ENCODE measurements around the gene CTRB1.
A peak's percentile ranks its signal among the peaks of the same experiment; 100 is the strongest.
"Not testable (repeated sequence)": the region's sequence is repeated elsewhere in the genome, so short reads cannot be mapped to it uniquely, and the experiment has no call there.

Gene CTRB1

DNA sequence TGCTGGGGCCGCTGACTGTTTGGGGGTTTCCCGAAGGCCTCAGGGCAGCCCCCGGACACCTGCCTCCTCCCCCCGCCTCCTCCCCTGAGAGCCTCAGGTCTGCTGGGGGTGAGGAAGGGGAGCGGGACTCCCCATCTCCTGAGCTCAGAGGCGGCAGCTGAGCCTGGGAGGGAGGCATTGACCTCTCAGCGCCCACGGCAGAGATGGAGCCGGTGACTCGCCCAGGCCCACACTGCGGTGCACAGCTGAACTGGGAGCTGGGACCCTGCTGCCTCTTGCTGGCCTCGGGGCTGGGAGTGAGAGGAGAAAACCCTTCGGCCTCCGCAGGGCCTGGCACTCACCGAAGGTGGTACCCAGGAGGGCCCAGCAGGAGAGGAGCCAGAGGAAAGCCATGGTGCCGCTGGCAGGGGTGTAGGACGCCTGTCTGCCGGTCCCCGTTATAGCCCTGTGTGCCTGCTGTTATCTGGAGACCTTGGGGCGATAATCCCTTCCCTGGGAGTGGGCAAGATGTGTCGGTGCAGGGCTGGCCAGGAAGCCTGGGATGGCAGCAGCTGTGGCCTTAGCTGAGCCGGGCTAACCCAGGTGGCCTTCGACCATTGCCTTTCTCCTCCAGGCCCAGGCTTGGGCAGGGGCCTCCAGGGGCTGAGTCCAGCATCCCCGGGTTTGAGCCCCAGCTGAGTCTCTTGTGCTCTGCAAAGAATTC lies 11.9 kb upstream of the CTRB1 start, which contains the start of gene CTRB2:
Gene CTRB2, minus strand, starts transcription at position 413 of the 703 bp plus-strand sequence. Its CDS starts 20 bp downstream, at position 393.
- H3K36me3 Mint-ChIP-seq (ENCODE audit: insufficient read depth): no peaks in the 10 kb centered on the region
- H3K27me3 Mint-ChIP-seq: no peaks in the 10 kb centered on the region
- H3K27ac Mint-ChIP-seq (ENCODE audit: low read depth): no peak within 1 kb of the TSS
- DNase-seq (ENCODE audit: low spot score in 2 of 2): no peak
- H3K4me1 Mint-ChIP-seq: no peaks in the 10 kb centered on the region
- ATAC-seq (replicated peaks; ENCODE audit: extremely low read depth, poor library complexity, severe bottlenecking): no peak
- no peaks in the 10 kb centered on the region for H3K9me3 Mint-ChIP-seq
- no peak within 1 kb of the TSS for H3K4me3 Mint-ChIP-seq

DNA sequence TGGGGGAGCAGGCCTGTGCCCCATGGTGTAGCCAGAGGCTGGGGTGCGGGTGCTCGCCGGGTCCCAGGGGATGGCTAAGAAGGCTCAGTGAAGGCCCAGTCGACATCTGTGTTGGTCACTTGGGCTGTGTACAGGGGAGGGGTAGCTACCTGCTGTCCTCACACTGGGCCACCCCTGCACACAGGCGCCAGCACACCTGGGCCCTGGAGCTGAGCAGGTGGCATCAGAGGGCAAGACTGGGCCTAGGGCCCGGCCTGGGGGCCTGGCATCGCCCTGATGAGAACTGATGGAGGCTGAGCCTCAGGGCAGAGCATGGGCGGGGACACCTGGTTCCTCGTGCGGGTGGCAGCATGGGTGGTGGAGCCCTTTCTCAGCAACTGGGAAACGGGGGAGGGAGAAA lies 11.0 kb upstream of the CTRB1 start:
- DNase-seq (ENCODE audit: low spot score in 2 of 2): no peak
- Mint-ChIP-seq H3K4me1 (no peaks in the 10 kb centered on the region), H3K27me3 (no peaks in the 10 kb centered on the region), H3K9me3 (no peaks in the 10 kb centered on the region), H3K4me3 (no peak overlapping the region), H3K36me3 (ENCODE audit: insufficient read depth) (no peaks in the 10 kb centered on the region), H3K27ac (ENCODE audit: low read depth) (no peak overlapping the region)
- no peak for ATAC-seq (replicated peaks; ENCODE audit: extremely low read depth, poor library complexity, severe bottlenecking)

DNA sequence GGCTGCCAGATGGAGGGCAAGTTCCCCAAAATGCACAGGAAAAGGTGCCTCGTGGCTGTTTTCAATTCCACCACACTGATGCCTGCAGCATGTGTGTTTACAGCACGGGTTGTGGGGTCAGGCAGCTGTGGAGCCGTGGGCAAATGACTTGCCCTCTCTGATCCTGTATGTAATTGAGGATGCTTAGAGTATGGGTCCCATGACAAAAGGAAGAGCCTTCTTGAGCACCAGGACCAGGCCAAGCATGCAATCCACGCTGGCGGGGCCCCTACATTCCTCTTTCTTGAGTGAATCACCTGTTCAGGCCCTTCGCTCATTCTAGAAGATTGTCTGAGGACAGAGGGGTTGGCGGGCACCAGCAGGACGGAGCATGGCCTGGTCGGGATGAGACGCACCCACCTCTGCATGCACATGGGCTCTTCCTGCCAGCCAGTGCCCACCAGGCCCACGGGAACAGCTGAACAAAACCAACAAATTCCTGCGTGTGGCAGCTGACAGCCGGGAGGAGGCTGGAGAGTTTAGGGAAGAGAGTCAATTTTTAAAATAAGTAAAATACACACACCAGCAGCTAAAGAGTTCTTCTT lies 10.5 kb upstream of the CTRB1 start:
- Mint-ChIP-seq H3K27me3 (no peaks in the 10 kb centered on the region), H3K4me3 (no peak overlapping the region), H3K4me1 (no peaks in the 10 kb centered on the region), H3K27ac (ENCODE audit: low read depth) (no peak overlapping the region), H3K9me3 (no peaks in the 10 kb centered on the region), H3K36me3 (ENCODE audit: insufficient read depth) (no peaks in the 10 kb centered on the region)
- DNase-seq (ENCODE audit: low spot score in 2 of 2): no peak
- no peak for ATAC-seq (replicated peaks; ENCODE audit: extremely low read depth, poor library complexity, severe bottlenecking)

DNA sequence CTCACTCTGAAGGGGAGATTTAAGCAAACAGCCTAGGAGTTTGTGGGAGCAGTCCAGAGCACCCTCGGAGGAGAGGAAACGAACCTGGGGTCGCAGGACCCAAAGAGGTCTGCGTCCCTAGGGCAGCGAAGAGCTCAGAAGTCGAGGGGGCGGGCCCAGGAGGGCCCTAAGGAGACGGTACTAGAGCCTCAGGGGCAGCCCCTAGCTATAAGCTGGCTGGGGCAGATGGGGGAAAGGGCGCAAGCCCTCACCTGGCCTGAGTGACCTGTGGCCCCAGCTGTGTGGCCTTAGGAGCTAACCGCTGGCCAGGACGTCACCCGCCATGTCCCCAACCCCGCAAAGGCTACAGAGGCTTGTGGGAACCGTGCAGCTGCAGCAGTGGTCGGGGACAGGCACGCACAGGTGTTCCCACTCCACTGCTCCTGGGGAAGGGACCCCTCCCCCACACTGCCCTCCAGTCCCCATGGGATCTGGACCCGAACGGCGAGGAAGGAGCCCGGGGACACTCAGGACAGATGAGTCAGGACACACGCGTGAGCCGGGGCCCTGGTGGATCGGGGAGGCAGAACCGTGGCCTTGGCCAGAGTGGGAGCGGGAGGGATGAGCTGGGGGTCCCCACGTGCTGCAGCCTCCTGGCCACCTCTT lies 9.8 kb upstream of the CTRB1 start:
- Mint-ChIP-seq H3K4me3 (no peak overlapping the region), H3K27ac (ENCODE audit: low read depth) (no peak overlapping the region), H3K27me3 (no peaks in the 10 kb centered on the region), H3K36me3 (ENCODE audit: insufficient read depth) (no peaks in the 10 kb centered on the region), H3K4me1 (no peaks in the 10 kb centered on the region), H3K9me3 (no peaks in the 10 kb centered on the region)
- DNase-seq (ENCODE audit: low spot score in 2 of 2) (no peak), ATAC-seq (replicated peaks; ENCODE audit: extremely low read depth, poor library complexity, severe bottlenecking) (no peak)

DNA sequence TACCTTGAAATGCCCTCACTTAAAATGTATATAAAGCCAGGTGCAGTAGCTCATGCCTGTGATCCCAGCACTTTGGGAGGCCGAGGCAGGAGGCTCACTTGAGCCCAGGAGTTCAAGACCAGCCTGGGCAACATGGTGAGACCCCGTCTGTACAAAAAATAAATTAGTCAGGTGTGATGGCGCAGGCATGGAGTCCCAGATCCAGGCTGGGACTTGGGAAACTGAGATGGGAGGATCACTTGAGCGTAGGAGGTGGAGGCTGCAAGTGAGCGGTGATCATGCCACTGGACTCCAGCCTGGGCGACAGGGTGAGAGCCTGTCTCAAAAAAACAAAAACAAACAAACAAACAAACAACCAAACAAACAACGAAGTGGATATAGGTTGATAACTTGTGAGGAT lies 9.3 kb upstream of the CTRB1 start:
- not testable (repeated sequence) for H3K4me1 Mint-ChIP-seq; ATAC-seq (replicated peaks; ENCODE audit: extremely low read depth, poor library complexity, severe bottlenecking); H3K36me3 Mint-ChIP-seq (ENCODE audit: insufficient read depth); H3K27ac Mint-ChIP-seq (ENCODE audit: low read depth); DNase-seq (ENCODE audit: low spot score in 2 of 2); H3K9me3 Mint-ChIP-seq; H3K4me3 Mint-ChIP-seq; H3K27me3 Mint-ChIP-seq

DNA sequence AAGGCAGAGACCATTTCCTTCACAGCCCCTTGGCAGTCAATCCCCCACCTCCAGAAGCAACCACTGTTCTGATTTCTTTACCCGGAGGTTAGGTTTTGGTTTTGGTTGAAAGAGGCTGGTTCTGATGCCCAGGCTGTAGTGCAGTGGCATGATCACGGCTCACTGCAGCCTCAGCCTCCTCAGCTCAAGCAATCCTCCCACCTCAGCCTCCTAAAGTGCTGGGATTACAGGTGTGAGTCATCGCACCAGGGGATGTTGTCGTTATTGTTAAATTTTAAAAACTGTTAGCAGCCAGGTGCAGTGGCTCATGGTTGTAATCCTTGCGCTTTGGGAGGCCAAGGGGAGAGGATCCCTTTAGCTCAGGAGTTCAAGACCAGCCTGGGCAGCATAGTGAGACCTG lies 8.8 kb upstream of the CTRB1 start:
- Mint-ChIP-seq H3K9me3 (no peaks in the 10 kb centered on the region), H3K4me3 (no peak overlapping the region), H3K4me1 (no peaks in the 10 kb centered on the region), H3K36me3 (ENCODE audit: insufficient read depth) (no peaks in the 10 kb centered on the region), H3K27me3 (no peaks in the 10 kb centered on the region), H3K27ac (ENCODE audit: low read depth) (no peak overlapping the region)
- no peak for ATAC-seq (replicated peaks; ENCODE audit: extremely low read depth, poor library complexity, severe bottlenecking)
- no peak for DNase-seq (ENCODE audit: low spot score in 2 of 2)

DNA sequence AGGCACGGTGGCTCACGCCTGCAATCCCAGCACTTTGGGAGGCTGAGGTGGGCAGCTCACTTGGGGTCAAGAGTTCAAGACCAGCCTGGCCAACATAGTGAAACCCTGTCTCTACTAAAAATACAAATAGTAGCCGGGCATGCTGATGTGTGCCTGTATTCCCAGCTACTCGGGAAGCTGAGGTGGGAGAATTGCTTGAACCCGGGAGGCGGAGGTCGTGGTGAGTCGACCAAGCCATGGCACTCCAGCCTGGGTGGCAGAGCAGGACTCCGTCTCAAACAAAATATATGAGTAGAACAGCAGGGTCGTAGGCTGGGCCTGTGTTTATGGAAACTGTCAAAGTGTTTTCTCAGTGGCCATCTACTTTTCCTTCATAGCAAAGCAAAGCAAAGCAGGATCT lies 7.5 kb upstream of the CTRB1 start:
- not testable (repeated sequence) for H3K4me1 Mint-ChIP-seq; H3K36me3 Mint-ChIP-seq (ENCODE audit: insufficient read depth); H3K9me3 Mint-ChIP-seq; H3K4me3 Mint-ChIP-seq; H3K27ac Mint-ChIP-seq (ENCODE audit: low read depth); ATAC-seq (replicated peaks; ENCODE audit: extremely low read depth, poor library complexity, severe bottlenecking); DNase-seq (ENCODE audit: low spot score in 2 of 2); H3K27me3 Mint-ChIP-seq

DNA sequence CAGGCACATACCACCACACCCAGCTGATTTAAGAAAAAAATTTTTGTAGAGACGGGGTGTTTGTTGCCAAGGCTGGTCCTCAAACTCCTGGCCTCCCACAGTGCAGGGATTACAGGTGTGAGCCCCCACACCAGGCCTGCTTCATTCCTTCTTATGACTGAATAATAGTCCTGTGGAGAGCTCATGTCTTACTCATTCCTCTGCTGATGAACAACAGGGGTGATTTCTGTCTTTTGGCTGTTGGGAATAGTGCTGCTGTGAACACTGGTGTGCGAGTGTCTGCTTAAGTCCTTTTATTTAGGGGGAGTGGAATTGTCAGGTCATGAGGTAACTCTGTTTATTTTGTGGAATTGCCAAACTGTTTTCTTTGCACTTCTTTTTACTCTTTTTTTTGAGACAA lies 2.7 kb upstream of the CTRB1 start:
- H3K9me3 Mint-ChIP-seq: no peaks in the 10 kb centered on the region
- no peak overlapping the region for H3K4me3 Mint-ChIP-seq
- peaks cover 4% of the 10 kb centered on the region for H3K36me3 Mint-ChIP-seq (ENCODE audit: insufficient read depth)
- peaks cover 9% of the 10 kb centered on the region for H3K4me1 Mint-ChIP-seq
- DNase-seq (ENCODE audit: low spot score in 2 of 2): no peak
- no peaks in the 10 kb centered on the region for H3K27me3 Mint-ChIP-seq
- H3K27ac Mint-ChIP-seq (ENCODE audit: low read depth): no peak overlapping the region
- no peak for ATAC-seq (replicated peaks; ENCODE audit: extremely low read depth, poor library complexity, severe bottlenecking)

DNA sequence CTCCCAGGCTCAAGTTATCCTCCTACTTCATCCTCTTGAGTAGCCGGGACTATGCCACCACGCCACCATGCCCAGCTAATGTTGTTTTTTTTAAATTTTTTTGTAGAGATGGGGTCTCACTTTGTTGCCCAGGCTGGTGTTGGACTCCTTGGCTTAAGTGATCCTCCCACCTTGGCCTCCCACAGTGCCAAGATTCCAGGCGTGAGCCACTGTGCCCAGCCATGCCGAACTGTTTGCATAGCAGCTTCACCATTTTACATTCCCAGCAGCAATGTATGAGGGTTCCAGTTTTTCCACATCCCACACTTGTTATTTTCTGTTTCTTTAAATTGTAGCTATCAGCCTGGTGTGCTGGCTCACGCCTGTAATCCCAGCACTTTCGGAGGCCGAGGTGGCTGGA lies 2.2 kb upstream of the CTRB1 start:
- ATAC-seq (replicated peaks; ENCODE audit: extremely low read depth, poor library complexity, severe bottlenecking) (no peak), DNase-seq (ENCODE audit: low spot score in 2 of 2) (no peak)
- Mint-ChIP-seq H3K9me3 (no peaks in the 10 kb centered on the region), H3K4me1 (peaks cover 9% of the 10 kb centered on the region), H3K36me3 (ENCODE audit: insufficient read depth) (peaks cover 4% of the 10 kb centered on the region), H3K4me3 (no peak overlapping the region), H3K27ac (ENCODE audit: low read depth) (no peak overlapping the region), H3K27me3 (no peaks in the 10 kb centered on the region)

DNA sequence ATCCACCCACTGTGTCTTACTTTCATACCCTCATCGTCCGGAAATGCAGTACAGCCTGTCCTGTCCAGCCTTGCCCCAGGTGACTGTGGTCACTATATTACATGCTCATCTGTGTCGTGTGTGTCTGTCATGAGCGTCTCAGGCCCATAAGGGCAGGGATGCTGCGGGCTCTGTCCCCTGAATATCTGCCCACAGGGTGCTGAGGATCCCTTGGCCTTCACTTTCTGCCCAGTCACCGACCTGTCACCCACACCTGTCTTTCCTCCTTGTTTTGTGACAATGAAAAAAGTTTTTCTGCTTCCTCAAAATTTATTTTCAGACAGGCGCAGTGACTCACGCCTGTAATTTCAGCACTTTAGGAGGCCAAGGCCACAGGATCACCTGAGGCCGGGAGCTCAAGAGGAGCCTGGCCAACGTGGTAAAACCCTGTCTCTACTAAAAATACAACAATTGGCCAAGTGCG lies 1.4 kb upstream of the CTRB1 start:
- DNase-seq (ENCODE audit: low spot score in 2 of 2) (no peak), ATAC-seq (replicated peaks; ENCODE audit: extremely low read depth, poor library complexity, severe bottlenecking) (no peak)
- no peaks in the 10 kb centered on the region for H3K9me3 Mint-ChIP-seq
- H3K27me3 Mint-ChIP-seq: no peaks in the 10 kb centered on the region
- H3K36me3 Mint-ChIP-seq (ENCODE audit: insufficient read depth): peaks cover 4% of the 10 kb centered on the region
- no peak overlapping the region for H3K4me3 Mint-ChIP-seq
- no peak overlapping the region for H3K27ac Mint-ChIP-seq (ENCODE audit: low read depth)
- H3K4me1 Mint-ChIP-seq: peaks cover 9% of the 10 kb centered on the region

DNA sequence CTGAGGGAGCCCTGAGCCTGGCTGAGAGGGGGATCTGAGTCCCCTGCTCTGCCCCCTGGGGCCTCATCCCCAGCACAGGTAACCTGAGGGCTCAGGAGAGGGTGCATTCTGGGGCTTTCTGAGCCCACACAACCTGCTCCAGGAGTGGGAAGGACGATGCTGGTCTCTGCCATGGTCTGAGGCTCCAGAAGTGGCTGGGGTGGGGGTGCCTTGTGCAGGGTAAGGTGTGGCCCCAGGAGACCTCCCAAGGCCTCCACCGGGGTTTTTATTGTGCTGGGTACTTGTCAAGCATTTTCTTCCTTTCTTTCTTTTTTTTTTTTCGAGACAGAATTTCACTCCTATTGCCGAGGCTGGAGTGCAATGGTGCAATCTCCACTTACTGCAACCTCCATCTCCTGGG lies 300 bp downstream of the CTRB1 start:
- ATAC-seq (replicated peaks; ENCODE audit: extremely low read depth, poor library complexity, severe bottlenecking): no peak

DNA sequence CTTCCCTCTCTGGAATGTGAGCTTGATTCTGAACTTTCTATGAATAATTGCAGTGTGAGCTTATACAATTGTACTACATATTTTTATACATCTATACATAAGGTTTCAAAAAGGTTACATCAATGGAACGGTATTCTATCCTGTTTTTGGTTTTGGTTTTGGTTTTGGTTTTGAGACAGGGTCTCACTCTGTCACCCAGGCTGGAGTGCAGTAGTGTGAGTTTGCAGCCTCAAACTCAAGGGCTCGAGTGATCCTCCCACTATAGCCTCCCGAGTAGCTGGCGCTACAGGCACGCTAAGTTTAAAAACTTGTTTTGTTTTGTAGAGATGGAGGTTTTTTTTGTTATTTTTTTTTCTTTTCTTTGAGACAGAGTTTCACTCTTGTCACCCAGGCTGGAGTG lies 1.1 kb downstream of the CTRB1 start:
- Mint-ChIP-seq H3K27ac (ENCODE audit: low read depth) (peak overlapping the region; percentile 43), H3K9me3 (no peaks in the 10 kb centered on the region), H3K36me3 (ENCODE audit: insufficient read depth) (peaks cover 4% of the 10 kb centered on the region), H3K4me1 (peaks cover 9% of the 10 kb centered on the region), H3K27me3 (no peaks in the 10 kb centered on the region), H3K4me3 (peak overlapping the region; percentile 76)
- ATAC-seq (replicated peaks; ENCODE audit: extremely low read depth, poor library complexity, severe bottlenecking) (peak; percentile 71), DNase-seq (ENCODE audit: low spot score in 2 of 2) (no peak)

More for the DNA sequence above, 300 bp downstream of the CTRB1 start:
- Mint-ChIP-seq H3K27ac (ENCODE audit: low read depth) (peak overlapping the region; percentile 43), H3K4me1 (peaks cover 9% of the 10 kb centered on the region), H3K4me3 (peak overlapping the region; percentile 76), H3K36me3 (ENCODE audit: insufficient read depth) (peaks cover 4% of the 10 kb centered on the region), H3K27me3 (no peaks in the 10 kb centered on the region), H3K9me3 (no peaks in the 10 kb centered on the region)
- DNase-seq (ENCODE audit: low spot score in 2 of 2): no peak

DNA sequence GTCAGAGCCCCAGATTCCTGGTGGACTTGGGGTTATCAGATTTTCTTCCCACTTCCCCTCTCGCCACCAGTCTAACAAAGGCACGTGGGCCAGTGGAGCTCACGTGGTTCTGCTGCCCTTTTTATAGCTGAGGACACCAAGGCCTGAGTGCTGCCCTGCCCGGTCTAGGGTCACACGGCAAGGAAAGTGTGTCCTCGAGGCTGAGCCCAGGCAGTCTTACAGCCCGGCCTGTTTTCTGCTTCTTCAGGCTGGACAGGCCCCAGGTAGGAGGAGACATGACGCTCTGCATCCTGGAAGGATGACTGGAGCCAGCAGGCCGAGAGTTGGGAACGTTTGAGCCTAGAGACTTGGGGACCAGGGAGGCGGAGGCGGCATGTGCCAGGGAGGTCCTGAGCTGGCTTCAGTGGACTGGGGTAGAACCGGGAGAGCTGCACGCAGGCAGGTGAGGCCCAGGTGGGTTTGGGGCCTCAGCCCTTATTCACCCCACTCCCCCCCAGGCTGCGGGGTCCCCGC lies 3.5 kb downstream of the CTRB1 start:
- Mint-ChIP-seq H3K4me1 (peaks cover 9% of the 10 kb centered on the region), H3K27ac (ENCODE audit: low read depth) (no peak overlapping the region), H3K36me3 (ENCODE audit: insufficient read depth) (peaks cover 4% of the 10 kb centered on the region), H3K9me3 (no peaks in the 10 kb centered on the region), H3K4me3 (no peak overlapping the region), H3K27me3 (peaks cover 4% of the 10 kb centered on the region)
- DNase-seq (ENCODE audit: low spot score in 2 of 2): no peak
- no peak for ATAC-seq (replicated peaks; ENCODE audit: extremely low read depth, poor library complexity, severe bottlenecking)

Measured in central memory CD8-positive, alpha-beta T cell (primary cell).